ENCODE results near the gene RAD9B. TPM values are rescaled to one million over a fixed set of nuclear protein-coding genes. Genes with fewer than 3 reads are reported as not detected.
"Not testable (repeated sequence)": the region's sequence is repeated elsewhere in the genome, so short reads cannot be mapped to it uniquely, and the experiment has no call there.

RAD9B gene
- total RNA-seq (2014; rRNA removed; shearing (Covaris generic)): 0.23 and 0.43 TPM in 2 replicates
- 0.37 and 0.59 TPM in 2 replicates for polyA plus RNA-seq (2015; cell fraction: cytosol; rRNA removed)
- 0.13 and 0.14 TPM in 2 replicates for polyA plus RNA-seq (2015; cell fraction: nucleus; rRNA removed)

GRCh38 chr12:110501752-110502738, at the start of gene RAD9B, which contains the start of gene VPS29:
Gene RAD9B (plus strand): TSS chr12:110502331. CDS start chr12:110502338, 7 bp downstream.
Gene VPS29 (minus strand): TSS chr12:110502111. CDS start chr12:110502051, 60 bp downstream.
- peak; percentile 98 for DNase-seq (ENCODE audit: low read depth)

- no peak for DNase-seq (ENCODE audit: low read depth)
Observed at GRCh38 chr12:110453569-110454296, 48.4 kb upstream of the RAD9B start.

GRCh38 chr12:110458756-110459155, 43.4 kb upstream of the RAD9B start:
- DNase-seq (ENCODE audit: low read depth): no peak

GRCh38 chr12:110461189-110461588, 40.9 kb upstream of the RAD9B start:
- not testable (repeated sequence) for DNase-seq (ENCODE audit: low read depth)

- no peak for DNase-seq (ENCODE audit: low read depth)
Observed at GRCh38 chr12:110465024-110465423, 37.1 kb upstream of the RAD9B start.

- not testable (repeated sequence) for DNase-seq (ENCODE audit: low read depth)
Observed at GRCh38 chr12:110465765-110466164, 36.4 kb upstream of the RAD9B start.

- DNase-seq (ENCODE audit: low read depth): no peak
Observed at GRCh38 chr12:110466791-110467190, 35.3 kb upstream of the RAD9B start.

GRCh38 chr12:110467847-110468213, 34.3 kb upstream of the RAD9B start:
- no peak for DNase-seq (ENCODE audit: low read depth)

GRCh38 chr12:110468214-110469048, 33.7 kb upstream of the RAD9B start, which contains the start of the genes FAM216A and GPN3:
Gene FAM216A (plus strand): TSS chr12:110468845. CDS start chr12:110468876, 31 bp downstream.
Gene GPN3 (minus strand): TSS chr12:110468257. CDS start chr12:110468203, 54 bp downstream.
- DNase-seq (ENCODE audit: low read depth): peak; percentile 98

GRCh38 chr12:110475426-110475825, 26.7 kb upstream of the RAD9B start:
- DNase-seq (ENCODE audit: low read depth): no peak

- peak; percentile 27 for DNase-seq (ENCODE audit: low read depth)
Observed at GRCh38 chr12:110498984-110499706, 3.0 kb upstream of the RAD9B start.

GRCh38 chr12:110501399-110501751, 756 bp upstream of the RAD9B start:
- DNase-seq (ENCODE audit: low read depth): peak; percentile 55

GRCh38 chr12:110503432-110503831, 1.3 kb downstream of the RAD9B start:
- no peak for DNase-seq (ENCODE audit: low read depth)

- no peak for DNase-seq (ENCODE audit: low read depth)
Observed at GRCh38 chr12:110505332-110505731, 3.2 kb downstream of the RAD9B start.

GRCh38 chr12:110508071-110508586, 6.0 kb downstream of the RAD9B start:
- no peak for DNase-seq (ENCODE audit: low read depth)

GRCh38 chr12:110513842-110514241, 11.7 kb downstream of the RAD9B start:
- DNase-seq (ENCODE audit: low read depth): no peak

GRCh38 chr12:110514363-110514762, 12.2 kb downstream of the RAD9B start:
- no peak for DNase-seq (ENCODE audit: low read depth)

- DNase-seq (ENCODE audit: low read depth): no peak
Observed at GRCh38 chr12:110516995-110517394, 14.9 kb downstream of the RAD9B start.

GRCh38 chr12:110518014-110518413, 15.9 kb downstream of the RAD9B start:
- DNase-seq (ENCODE audit: low read depth): not testable (repeated sequence)
